B cell (primary cell): ENCODE results near the gene OPTN. TPM values are rescaled to one million over a fixed set of nuclear protein-coding genes. Genes with fewer than 3 reads are reported as not detected.

Experiments used
- ATAC-seq: fragments of 200-7000 bp; cut with Tn5 transposase; one replicate; pipeline ENCODE4 v1.10.0; 2021; ENCODE audit warnings: low read depth, mild to moderate bottlenecking, moderate number of reproducible peaks, moderate library complexity
- CTCF ChIA-PET: fragments of 350-600 bp; sonication (Branson Sonifier 250); formaldehyde crosslinking; loops from one replicate; lab custom pipeline; 2021; ENCODE audit warnings: antibody characterized with exemption, inconsistent platforms; lab: Charles Lee
- POLR2A ChIA-PET: fragments of 350-600 bp; sonication (Branson Sonifier 250); formaldehyde crosslinking; loops from one replicate; lab custom pipeline; 2021; ENCODE audit warnings: antibody characterized with exemption; lab: Charles Lee
- DNase-seq: peaks from one replicate; pipeline ENCODE4 v3.0.0; 2013
- H2AFZ ChIP-seq: 2 replicates; pipeline ENCODE4 v1.6.1; 2012; ENCODE audit warnings: mild to moderate bottlenecking, low read depth, low read length; ENCODE audit not compliant: insufficient read depth, poor library complexity, severe bottlenecking
- H3K27ac ChIP-seq, 2 donors: 1 replicate in 1 of 2; 2 replicates in 1 of 2; pipeline ENCODE4 v1.5.1; 2012 to 2013; ENCODE audit warnings: low read length in 2 of 2, mild to moderate bottlenecking in 2 of 2, moderate library complexity in 1 of 2
- H3K27me3 ChIP-seq, 4 experiments: fragments of 200-600 bp in 1 of 4; sonication (generic) in 1 of 4; replicated peaks in 1 of 4; 1 replicate in 2 of 4; 2 replicates in 2 of 4; pipeline versions ENCODE4 v1.6.1 to v1.7.0; 2013 to 2016; ENCODE audit warnings: low read length in 3 of 4, mild to moderate bottlenecking in 2 of 4, mixed read lengths in 1 of 4, moderate library complexity in 1 of 4; ENCODE audit not compliant: insufficient read depth in 4 of 4, control insufficient read depth in 3 of 4; ENCODE audit errors: control extremely low read depth in 1 of 4
- H3K36me3 ChIP-seq, 2 experiments: replicated peaks in 1 of 2; 1 replicate in 1 of 2; 2 replicates in 1 of 2; pipeline versions ENCODE4 v1.6.1 to v1.7.1; 2013; ENCODE audit warnings: low read length in 1 of 2; ENCODE audit not compliant: insufficient read depth in 2 of 2, control insufficient read depth in 1 of 2; ENCODE audit errors: control extremely low read depth in 1 of 2, extremely low read depth in 1 of 2
- H3K4me1 ChIP-seq, 2 donors: fragments of 200-600 bp in 1 of 2; sonication (generic) in 1 of 2; 1 replicate in 1 of 2; 2 replicates in 1 of 2; pipeline versions ENCODE4 v1.5.1 to v1.6.1; 2013 to 2017; ENCODE audit warnings: low read length in 2 of 2; ENCODE audit not compliant: control insufficient read depth in 2 of 2, insufficient read depth in 2 of 2
- H3K4me2 ChIP-seq: replicated peaks from 2 replicates; pipeline ENCODE3; 2012; ENCODE audit warnings: mild to moderate bottlenecking, low read depth, low read length; ENCODE audit not compliant: poor library complexity, severe bottlenecking
- H3K4me3 ChIP-seq, 5 experiments: fragments of 200-600 bp in 1 of 5; sonication (generic) in 1 of 5; 1 replicate in 3 of 5; 2 replicates in 2 of 5; pipeline versions ENCODE4 v1.5.1 to v1.7.0; 2011 to 2016; ENCODE audit warnings: low read length in 4 of 5, mild to moderate bottlenecking in 4 of 5, low read depth in 2 of 5, control low read depth in 1 of 5, moderate library complexity in 1 of 5; ENCODE audit not compliant: insufficient read depth in 1 of 5; ENCODE audit errors: control extremely low read depth in 1 of 5, extremely low read depth in 1 of 5
- H3K79me2 ChIP-seq: fragments of 200-600 bp; sonication (generic); one replicate; pipeline ENCODE4 v1.6.0; 2016; ENCODE audit warnings: low read length; ENCODE audit not compliant: control insufficient read depth, insufficient read depth
- H3K9ac ChIP-seq: fragments of 200-600 bp; sonication (generic); 2 replicates; pipeline ENCODE4 v1.6.1; 2017; ENCODE audit warnings: mild to moderate bottlenecking, low read length, moderate library complexity
- H3K9me3 ChIP-seq, 3 donors: one replicate each; pipeline versions ENCODE4 v1.6.1 to v1.7.1; 2013; ENCODE audit warnings: low read length in 2 of 3; ENCODE audit not compliant: control insufficient read depth in 2 of 3, insufficient read depth in 1 of 3; ENCODE audit errors: control extremely low read depth in 1 of 3
- H4K20me1 ChIP-seq: 2 replicates; pipeline ENCODE4 v1.6.0; 2012; ENCODE audit warnings: mild to moderate bottlenecking, low read length; ENCODE audit not compliant: insufficient read depth, control insufficient read depth, poor library complexity, severe bottlenecking
- H3K27ac Mint-ChIP-seq: one replicate; pipeline ENCODE4 v1.8.0; 2021; ENCODE audit warnings: mixed read lengths
- H3K27me3 Mint-ChIP-seq: one replicate; pipeline ENCODE4 v1.8.0; 2021; ENCODE audit warnings: mixed read lengths
- H3K4me1 Mint-ChIP-seq: one replicate; pipeline ENCODE4 v1.8.0; 2021; ENCODE audit warnings: mixed read lengths
- H3K4me3 Mint-ChIP-seq: one replicate; pipeline ENCODE4 v1.8.0; 2021; ENCODE audit warnings: mixed read lengths
- H3K9me3 Mint-ChIP-seq: one replicate; pipeline ENCODE4 v1.8.0; 2022; ENCODE audit warnings: mixed read lengths; ENCODE audit not compliant: insufficient read depth
- CTCF ChIP-seq: fragments of 200-600 bp; IDR thresholded peaks from one replicate; pipeline ENCODE4 v1.8.0; 2022; ENCODE audit warnings: antibody characterized with exemption, mild to moderate bottlenecking
- EZH2 ChIP-seq: IDR thresholded peaks from 2 replicates; pipeline ENCODE4 v1.6.1; 2012; ENCODE audit warnings: borderline replicate concordance, low read depth, mild to moderate bottlenecking, moderate library complexity, low read length; ENCODE audit not compliant: insufficient read depth, poor library complexity, severe bottlenecking
- WGBS: methylation state at CpG from one replicate; pipeline ENCODE4 v1.1.5; 2013; ENCODE audit warnings: missing lambda C conversion rate; ENCODE audit not compliant: insufficient coverage; 5-methylcytosine and 5-hydroxymethylcytosine counted together
- intact Hi-C: fragments of 100-400 bp; cut with micrococcal nuclease; formaldehyde crosslinking; loops from one replicate; pipeline ENCODE4 v1.10.0; 2022
- polyA plus RNA-seq: library from polyadenylated mRNA; depleted of rRNA; stranded (reverse); fragments of >200 nt; gene quantifications from 2 replicates; pipeline ENCODE4 v1.2.3, GENCODE V29; 2012
- total RNA-seq, 2 donors: library from RNA; stranded (reverse); fragments of 120-200 nt in 1 of 2; gene quantifications; 1 replicate in 1 of 2; 2 replicates in 1 of 2; pipeline versions ENCODE4 v1.2.3 to v1.2.4, GENCODE V29; 2013 to 2022

OPTN gene
- total and polyA plus RNA-seq, 2 donors (not counting 1 experiment from before 2014, with no cell fraction given), result 5.2 to 42.8 TPM

GRCh38 chr10:13158401-13158800 lies 58.4 kb downstream of the OPTN start:
- DNase-seq (no peak), ATAC-seq (no peak)
- peaks cover 14% of the 10 kb centered on the region for H3K4me1 Mint-ChIP-seq
- intact Hi-C loops, result no loop called here
- H3K27me3 Mint-ChIP-seq, result no peaks in the 10 kb centered on the region
- Histone ChIP-seq H3K79me2 (peaks cover 6% of the 10 kb centered on the region), H3K9me3 (no peaks in the 10 kb centered on the region), H3K36me3 (no peaks in the 10 kb centered on the region), H3K27ac (peak overlapping the region; percentile 29 to 57), H3K4me2 (peak overlapping the region; percentile 52), H2AFZ (peak overlapping the region; percentile 60), H3K4me3 (peak overlapping the region in 3 of 5 experiments; percentile 31 to 45 (median 39)), H4K20me1 (no peaks in the 10 kb centered on the region), H3K9ac (peak overlapping the region; percentile 39), H3K4me1 (peaks cover 10 to 12% of the 10 kb centered on the region in 2 donors), H3K27me3 (no peaks in the 10 kb centered on the region)
- TF ChIP-seq CTCF (no peak), EZH2 (no peak)
- ChIA-PET CTCF (interaction anchor here (0.7 to 4.6 kb wide), 3 partner anchors 59 to 193 kb away, joined by 3 to 41 read pairs (median 3); partner anchors contain the start of gene OPTN), POLR2A (no interaction called here)
- no peaks in the 10 kb centered on the region for H3K9me3 Mint-ChIP-seq
- H3K4me3 Mint-ChIP-seq, result peak overlapping the region; percentile 69
- peak overlapping the region; percentile 46 for H3K27ac Mint-ChIP-seq
- 60% methylated on average over 29 of the region's 32 CpGs for WGBS
